SK-N-SH treated with all-trans-retinoic acid at 6 μM for 48 hours (cell line): ENCODE data around the gene RITA1.

Experiments
- ARNTL ChIP-seq: fragments of 450-650 bp; formaldehyde crosslinking; IDR thresholded peaks from 2 replicates; pipeline ENCODE4 v1.5.0; 2020; ENCODE audit warnings: low read depth, mild to moderate bottlenecking, moderate library complexity, borderline replicate concordance
- CREB5 ChIP-seq: fragments of 250-450 bp; sonication (Bioruptor Pico); IDR thresholded peaks from 2 replicates; pipeline ENCODE4 v1.5.1; 2020; ENCODE audit warnings: low read depth, mild to moderate bottlenecking, moderate library complexity
- CSDC2 ChIP-seq: fragments of 250-450 bp; sonication (Bioruptor Pico); IDR thresholded peaks from 2 replicates; pipeline ENCODE4 v1.5.0; 2020; ENCODE audit warnings: mild to moderate bottlenecking, moderate library complexity
- CSRNP3 ChIP-seq: fragments of 250-450 bp; sonication (Bioruptor Pico); IDR thresholded peaks from 2 replicates; pipeline ENCODE4 v1.5.1; 2021; ENCODE audit warnings: mild to moderate bottlenecking, moderate library complexity
- ESRRG ChIP-seq: fragments of 250-450 bp; sonication (Bioruptor Pico); IDR thresholded peaks from 2 replicates; pipeline ENCODE4 v1.6.1; 2021; ENCODE audit warnings: mild to moderate bottlenecking
- GLIS3 ChIP-seq: fragments of 250-450 bp; sonication (Bioruptor Pico); IDR thresholded peaks from 2 replicates; pipeline ENCODE4 v1.5.0; 2020; ENCODE audit warnings: mild to moderate bottlenecking, moderate library complexity
- ISL1 ChIP-seq: fragments of 250-450 bp; sonication (Bioruptor Pico); IDR thresholded peaks from 2 replicates; pipeline ENCODE4 v2.1.2; 2022; ENCODE audit warnings: mild to moderate bottlenecking, moderate library complexity
- PATZ1 ChIP-seq: fragments of 250-450 bp; sonication (Bioruptor Pico); IDR thresholded peaks from 2 replicates; pipeline ENCODE4 v1.8.0; 2020; ENCODE audit warnings: mild to moderate bottlenecking, moderate library complexity, borderline replicate concordance
- POU6F1 ChIP-seq: fragments of 250-450 bp; sonication (Bioruptor Pico); IDR thresholded peaks from 2 replicates; pipeline ENCODE4 v1.8.0; 2021; ENCODE audit warnings: low read depth, mild to moderate bottlenecking, moderate library complexity, borderline replicate concordance
- TOX ChIP-seq: fragments of 250-450 bp; sonication (Bioruptor Pico); IDR thresholded peaks from 2 replicates; pipeline ENCODE4 v1.8.0; 2021; ENCODE audit warnings: mild to moderate bottlenecking, moderate library complexity, borderline replicate concordance
- TSHZ2 ChIP-seq: fragments of 250-450 bp; sonication (Bioruptor Pico); IDR thresholded peaks from 2 replicates; pipeline ENCODE4 v1.5.0; 2020; ENCODE audit warnings: mild to moderate bottlenecking, moderate library complexity
- ZFP3 ChIP-seq: fragments of 250-450 bp; sonication (Bioruptor Pico); IDR thresholded peaks from 2 replicates; pipeline ENCODE4 v1.5.0; 2020; ENCODE audit warnings: mild to moderate bottlenecking, moderate library complexity
- ZNF8 ChIP-seq: fragments of 450-650 bp; formaldehyde crosslinking; IDR thresholded peaks from 2 replicates; pipeline ENCODE4 v1.5.0; 2020; ENCODE audit warnings: mild to moderate bottlenecking, moderate library complexity

GRCh38 chr12:113173081-113173698 is 12.3 kb upstream of the RITA1 start:
- TF ChIP-seq ISL1 (CRISPR knock-in tag), result no peak
- TF ChIP-seq PATZ1 (CRISPR knock-in tag), result no peak
- TF ChIP-seq GLIS3, result no peak
- no peak for TF ChIP-seq ZFP3 (CRISPR knock-in tag)
- TF ChIP-seq TOX (CRISPR knock-in tag), result no peak
- no peak for TF ChIP-seq TSHZ2
- no peak for TF ChIP-seq ARNTL
- no peak for TF ChIP-seq ZNF8 (CRISPR knock-in tag)
- no peak for TF ChIP-seq ESRRG (CRISPR knock-in tag)
- no peak for TF ChIP-seq POU6F1 (CRISPR knock-in tag)
- TF ChIP-seq CREB5 (CRISPR knock-in tag), result no peak
- no peak for TF ChIP-seq CSDC2 (CRISPR knock-in tag)
- TF ChIP-seq CSRNP3, result no peak
